Upper lobe of left lung (tissue), 4 donors: ENCODE measurements around the gene BMP4.

Experiments used
- CTCF ChIP-seq, 6 experiments: fragments of 450-650 bp in 4 of 6; fragments of 200-600 bp in 2 of 6; sonication (generic) in 2 of 6; IDR thresholded peaks; one replicate each; pipeline ENCODE4 v1.5.1; 2016 to 2019; ENCODE audit warnings: antibody characterized with exemption in 6 of 6
- POLR2A ChIP-seq, 4 donors: fragments of 450-650 bp; IDR thresholded peaks; one replicate each; pipeline ENCODE4 v1.5.1; 2016 to 2017; ENCODE audit warnings: antibody characterized with exemption in 4 of 4, mild to moderate bottlenecking in 2 of 4

GRCh38 chr14:53968726-53969125 lies 12.1 kb upstream of the BMP4 start:
- no peak for TF ChIP-seq CTCF (IDR thresholded peaks at IDR 0.05)
- TF ChIP-seq POLR2A (IDR thresholded peaks at IDR 0.05) = no peak
